WTC11 (cell line): Measurements from ENCODE around the gene HYAL1. TPM values are rescaled to one million over a fixed set of nuclear protein-coding genes. Genes with fewer than 3 reads are reported as not detected.

Experiments used
- ATAC-seq: fragments of 200-7000 bp; cut with Tn5 transposase; 2 replicates; pipeline ENCODE4 v1.10.0; 2021; ENCODE audit warnings: mild to moderate bottlenecking, moderate library complexity
- CTCF ChIA-PET: fragments of 300-600 bp; sonication (Branson Sonifier 250); formaldehyde crosslinking; loops from one replicate; lab custom pipeline; 2021; ENCODE audit warnings: antibody characterized with exemption; lab: Charles Lee
- POLR2A ChIA-PET: fragments of 350-600 bp; sonication (Branson Sonifier 250); formaldehyde crosslinking; loops from one replicate; lab custom pipeline; 2021; ENCODE audit warnings: antibody characterized with exemption; lab: Charles Lee
- DNase-seq: peaks from one replicate; pipeline ENCODE4 v3.0.0; 2021; ENCODE audit warnings: low spot score
- H3K27ac Mint-ChIP-seq: 2 replicates; pipeline ENCODE4 v1.8.0; 2021; ENCODE audit warnings: mixed read lengths
- H3K27me3 Mint-ChIP-seq: 2 replicates; pipeline ENCODE4 v1.8.0; 2021; ENCODE audit warnings: low read depth, mild to moderate bottlenecking, moderate library complexity, mixed read lengths
- H3K36me3 Mint-ChIP-seq: 2 replicates; pipeline ENCODE4 v1.8.0; 2021; ENCODE audit warnings: mixed read lengths
- H3K4me1 Mint-ChIP-seq: 2 replicates; pipeline ENCODE4 v1.8.0; 2022; ENCODE audit warnings: mixed read lengths
- H3K4me3 Mint-ChIP-seq: 2 replicates; pipeline ENCODE4 v1.8.0; 2021; ENCODE audit warnings: mild to moderate bottlenecking, moderate library complexity, mixed read lengths
- H3K9me3 Mint-ChIP-seq: 2 replicates; pipeline ENCODE4 v1.8.0; 2021; ENCODE audit warnings: mixed read lengths
- AFF4 ChIP-seq: sonication (generic); formaldehyde crosslinking; IDR thresholded peaks from 2 replicates; pipeline ENCODE4 v1.8.1; 2023; ENCODE audit warnings: mild to moderate bottlenecking, missing genetic modification reagents, borderline replicate concordance
- CREB1 ChIP-seq: sonication (generic); formaldehyde crosslinking; IDR thresholded peaks from 2 replicates; pipeline ENCODE4 v1.8.0; 2023; ENCODE audit warnings: mild to moderate bottlenecking, missing genetic modification reagents
- CREM ChIP-seq: sonication (generic); formaldehyde crosslinking; IDR thresholded peaks from 2 replicates; pipeline ENCODE4 v1.8.1; 2022; ENCODE audit warnings: mild to moderate bottlenecking, missing genetic modification reagents, moderate library complexity
- ESRRA ChIP-seq: sonication (generic); formaldehyde crosslinking; IDR thresholded peaks from 2 replicates; pipeline ENCODE4 v1.8.1; 2022; ENCODE audit warnings: mild to moderate bottlenecking, missing genetic modification reagents, borderline replicate concordance
- GABPB1 ChIP-seq: sonication (generic); formaldehyde crosslinking; IDR thresholded peaks from 2 replicates; pipeline ENCODE4 v1.8.1; 2023; ENCODE audit warnings: mild to moderate bottlenecking, missing genetic modification reagents
- IRF1 ChIP-seq: sonication (generic); formaldehyde crosslinking; IDR thresholded peaks from 2 replicates; pipeline ENCODE4 v1.8.0; 2023; ENCODE audit warnings: missing genetic modification reagents
- JAZF1 ChIP-seq: fragments of 250-450 bp; sonication (Bioruptor Pico); IDR thresholded peaks from 2 replicates; pipeline ENCODE4 v1.9.0; 2021; ENCODE audit warnings: moderate library complexity, mild to moderate bottlenecking, inconsistent platforms
- NR2C2 ChIP-seq: sonication (generic); formaldehyde crosslinking; IDR thresholded peaks from 2 replicates; pipeline ENCODE4 v1.8.0; 2022; ENCODE audit warnings: mild to moderate bottlenecking, missing genetic modification reagents
- OVOL2 ChIP-seq: fragments of 250-450 bp; sonication (Bioruptor Pico); IDR thresholded peaks from 2 replicates; pipeline ENCODE4 v1.9.0; 2021; ENCODE audit warnings: mild to moderate bottlenecking, borderline replicate concordance
- RORB ChIP-seq: fragments of 250-450 bp; sonication (Bioruptor Pico); IDR thresholded peaks from 2 replicates; pipeline ENCODE4 v1.9.0; 2021; ENCODE audit warnings: mild to moderate bottlenecking
- TCF7 ChIP-seq: sonication (generic); formaldehyde crosslinking; IDR thresholded peaks from 2 replicates; pipeline ENCODE4 v1.8.0; 2022; ENCODE audit warnings: mild to moderate bottlenecking, low read depth, missing genetic modification reagents, moderate library complexity
- USF2 ChIP-seq: sonication (generic); formaldehyde crosslinking; IDR thresholded peaks from 2 replicates; pipeline ENCODE4 v1.8.1; 2023; ENCODE audit warnings: mild to moderate bottlenecking, missing genetic modification reagents, moderate library complexity
- ZNF138 ChIP-seq: sonication (generic); formaldehyde crosslinking; conservative IDR thresholded peaks from 2 replicates; pipeline ENCODE4 v1.8.1; 2022; ENCODE audit warnings: mild to moderate bottlenecking, moderate library complexity, missing genetic modification reagents
- ZNF219 ChIP-seq: sonication (generic); formaldehyde crosslinking; IDR thresholded peaks from 2 replicates; pipeline ENCODE4 v1.8.0; 2023; ENCODE audit warnings: missing genetic modification reagents, mild to moderate bottlenecking, borderline replicate concordance
- total RNA-seq: library from RNA; stranded (reverse); gene quantifications from 3 replicates; pipeline ENCODE4 v1.2.3, GENCODE V29; 2021
- TF ChIP-seq, protein P1 (sequence below): sonication (generic); formaldehyde crosslinking; IDR thresholded peaks from 2 replicates; pipeline ENCODE4 v1.8.1; 2022; ENCODE audit warnings: missing genetic modification reagents, borderline replicate concordance
- TF ChIP-seq, protein P2 (sequence below): sonication (generic); formaldehyde crosslinking; IDR thresholded peaks from 2 replicates; pipeline ENCODE4 v1.8.0; 2022; ENCODE audit warnings: missing genetic modification reagents

HYAL1 gene
- total RNA-seq, 1 experiment from 2014 or later: 3.4 TPM

GRCh38 chr3:50318163-50318562 lies 14.8 kb upstream of the HYAL1 start (continued):
- no peak for TF ChIP-seq AFF4 (CRISPR knock-in tag)
- TF ChIP-seq, protein P1, sequence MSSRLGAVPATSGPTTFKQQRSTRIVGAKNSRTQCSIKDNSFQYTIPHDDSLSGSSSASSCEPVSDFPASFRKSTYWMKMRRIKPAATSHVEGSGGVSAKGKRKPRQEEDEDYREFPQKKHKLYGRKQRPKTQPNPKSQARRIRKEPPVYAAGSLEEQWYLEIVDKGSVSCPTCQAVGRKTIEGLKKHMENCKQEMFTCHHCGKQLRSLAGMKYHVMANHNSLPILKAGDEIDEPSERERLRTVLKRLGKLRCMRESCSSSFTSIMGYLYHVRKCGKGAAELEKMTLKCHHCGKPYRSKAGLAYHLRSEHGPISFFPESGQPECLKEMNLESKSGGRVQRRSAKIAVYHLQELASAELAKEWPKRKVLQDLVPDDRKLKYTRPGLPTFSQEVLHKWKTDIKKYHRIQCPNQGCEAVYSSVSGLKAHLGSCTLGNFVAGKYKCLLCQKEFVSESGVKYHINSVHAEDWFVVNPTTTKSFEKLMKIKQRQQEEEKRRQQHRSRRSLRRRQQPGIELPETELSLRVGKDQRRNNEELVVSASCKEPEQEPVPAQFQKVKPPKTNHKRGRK (CRISPR knock-in tag): no peak

- H3K4me1 Mint-ChIP-seq: peaks cover 17% of the 10 kb centered on the region
- TF ChIP-seq ZNF138 (CRISPR knock-in tag) (no peak), OVOL2 (no peak)
- peaks cover 5% of the 10 kb centered on the region; the same call in 1 of the 2 replicates for H3K9me3 Mint-ChIP-seq
- no peak overlapping the region for H3K4me3 Mint-ChIP-seq
- ATAC-seq (no peak), DNase-seq (no peak)
- H3K27ac Mint-ChIP-seq: no peak overlapping the region
- H3K36me3 Mint-ChIP-seq: peaks cover 46% of the 10 kb centered on the region
- no peaks in the 10 kb centered on the region for H3K27me3 Mint-ChIP-seq
- ChIA-PET CTCF (interaction anchor here (2.1 kb wide), 1 partner anchor 14 kb away, joined by 4 read pairs; the partner anchor contains the start of gene HYAL1), POLR2A (interaction anchor here (0.6 kb wide), 1 partner anchor 69 kb away, joined by 3 read pairs; no protein-coding TSS in a partner anchor)
Observed at GRCh38 chr3:50317300-50317699, 13.9 kb upstream of the HYAL1 start.

DNA sequence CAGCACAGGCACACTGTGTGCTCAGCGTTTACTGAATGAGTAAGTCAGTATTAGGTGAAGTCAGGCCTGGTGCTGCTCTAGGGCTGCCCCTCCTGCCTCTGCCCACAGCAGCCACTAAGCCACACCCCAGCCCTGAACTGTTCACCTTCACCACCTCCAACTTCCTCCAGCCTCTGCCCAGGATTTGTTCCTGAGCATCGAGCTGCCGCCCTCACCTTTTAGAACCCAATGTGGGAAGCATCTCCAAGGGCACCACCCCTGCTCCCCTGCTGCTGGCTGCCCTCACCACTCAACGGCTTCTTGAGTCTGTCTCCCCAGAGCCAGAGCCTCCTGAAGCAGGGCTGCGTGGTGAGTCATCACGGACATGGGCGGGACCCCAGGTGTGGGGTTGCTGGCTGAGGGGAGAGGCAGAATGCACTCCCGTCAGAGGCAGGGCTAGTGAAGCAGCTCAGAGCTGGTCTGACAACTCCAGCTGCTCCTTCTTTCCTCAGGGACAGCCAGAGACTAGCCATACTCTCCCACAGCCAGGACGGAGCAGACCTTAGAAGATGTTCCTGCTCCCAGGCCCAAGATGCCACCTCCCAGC lies 13.4 kb upstream of the HYAL1 start:
- H3K36me3 Mint-ChIP-seq: peaks cover 46% of the 10 kb centered on the region
- no peak for ATAC-seq
- peaks cover 5% of the 10 kb centered on the region; the same call in 1 of the 2 replicates for H3K9me3 Mint-ChIP-seq
- ChIA-PET CTCF (interaction anchor here (2.1 kb wide), 1 partner anchor 14 kb away, joined by 4 read pairs; the partner anchor contains the start of gene HYAL1), POLR2A (interaction anchor here (0.6 kb wide), 1 partner anchor 68 kb away, joined by 3 read pairs; no protein-coding TSS in a partner anchor)
- DNase-seq: no peak
- H3K27me3 Mint-ChIP-seq: no peaks in the 10 kb centered on the region
- TF ChIP-seq, protein P2, sequence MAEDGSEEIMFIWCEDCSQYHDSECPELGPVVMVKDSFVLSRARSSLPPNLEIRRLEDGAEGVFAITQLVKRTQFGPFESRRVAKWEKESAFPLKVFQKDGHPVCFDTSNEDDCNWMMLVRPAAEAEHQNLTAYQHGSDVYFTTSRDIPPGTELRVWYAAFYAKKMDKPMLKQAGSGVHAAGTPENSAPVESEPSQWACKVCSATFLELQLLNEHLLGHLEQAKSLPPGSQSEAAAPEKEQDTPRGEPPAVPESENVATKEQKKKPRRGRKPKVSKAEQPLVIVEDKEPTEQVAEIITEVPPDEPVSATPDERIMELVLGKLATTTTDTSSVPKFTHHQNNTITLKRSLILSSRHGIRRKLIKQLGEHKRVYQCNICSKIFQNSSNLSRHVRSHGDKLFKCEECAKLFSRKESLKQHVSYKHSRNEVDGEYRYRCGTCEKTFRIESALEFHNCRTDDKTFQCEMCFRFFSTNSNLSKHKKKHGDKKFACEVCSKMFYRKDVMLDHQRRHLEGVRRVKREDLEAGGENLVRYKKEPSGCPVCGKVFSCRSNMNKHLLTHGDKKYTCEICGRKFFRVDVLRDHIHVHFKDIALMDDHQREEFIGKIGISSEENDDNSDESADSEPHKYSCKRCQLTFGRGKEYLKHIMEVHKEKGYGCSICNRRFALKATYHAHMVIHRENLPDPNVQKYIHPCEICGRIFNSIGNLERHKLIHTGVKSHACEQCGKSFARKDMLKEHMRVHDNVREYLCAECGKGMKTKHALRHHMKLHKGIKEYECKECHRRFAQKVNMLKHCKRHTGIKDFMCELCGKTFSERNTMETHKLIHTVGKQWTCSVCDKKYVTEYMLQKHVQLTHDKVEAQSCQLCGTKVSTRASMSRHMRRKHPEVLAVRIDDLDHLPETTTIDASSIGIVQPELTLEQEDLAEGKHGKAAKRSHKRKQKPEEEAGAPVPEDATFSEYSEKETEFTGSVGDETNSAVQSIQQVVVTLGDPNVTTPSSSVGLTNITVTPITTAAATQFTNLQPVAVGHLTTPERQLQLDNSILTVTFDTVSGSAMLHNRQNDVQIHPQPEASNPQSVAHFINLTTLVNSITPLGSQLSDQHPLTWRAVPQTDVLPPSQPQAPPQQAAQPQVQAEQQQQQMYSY: no peak
- TF ChIP-seq JAZF1 (CRISPR knock-in tag) (no peak), CREB1 (CRISPR knock-in tag) (no peak), CREM (CRISPR knock-in tag) (no peak), NR2C2 (no peak), USF2 (CRISPR knock-in tag) (no peak), GABPB1 (CRISPR knock-in tag) (no peak), RORB (CRISPR knock-in tag) (no peak), ZNF219 (CRISPR knock-in tag) (no peak), IRF1 (CRISPR knock-in tag) (no peak), ESRRA (no peak), TCF7 (CRISPR knock-in tag) (no peak)
- H3K4me3 Mint-ChIP-seq: no peak overlapping the region
- H3K27ac Mint-ChIP-seq: peak overlapping the region; percentile 42
- peaks cover 17% of the 10 kb centered on the region for H3K4me1 Mint-ChIP-seq
